Adipocyte (in vitro differentiated cells): ENCODE data around the gene CAPN3.

ENCODE experiments used
- DNase-seq: peaks from one replicate; pipeline ENCODE4 v3.0.0-alpha.2; 2015; ENCODE audit warnings: low read depth
- H3K27me3 ChIP-seq: replicated peaks from 2 replicates; pipeline ENCODE4 v1.7.0; 2013; ENCODE audit warnings: mild to moderate bottlenecking, low read length, moderate library complexity; ENCODE audit not compliant: control insufficient read depth, insufficient read depth
- H3K36me3 ChIP-seq: 2 replicates; pipeline ENCODE4 v1.7.0; 2013; ENCODE audit warnings: low read length, mild to moderate bottlenecking, moderate library complexity; ENCODE audit not compliant: control insufficient read depth, insufficient read depth, severe bottlenecking
- H3K4me1 ChIP-seq: 2 replicates; pipeline ENCODE4 v1.7.0; 2013; ENCODE audit warnings: mild to moderate bottlenecking, low read length, moderate library complexity; ENCODE audit not compliant: control insufficient read depth, insufficient read depth
- H3K4me3 ChIP-seq: 2 replicates; pipeline ENCODE4 v1.7.0; 2013; ENCODE audit warnings: mild to moderate bottlenecking, low read length, moderate library complexity
- H3K9ac ChIP-seq: 2 replicates; pipeline ENCODE4 v1.7.0; 2013; ENCODE audit warnings: mild to moderate bottlenecking, low read length, moderate library complexity
- H3K9me3 ChIP-seq: 2 replicates; pipeline ENCODE4 v1.7.0; 2013; ENCODE audit warnings: mild to moderate bottlenecking, low read length, moderate library complexity; ENCODE audit not compliant: control insufficient read depth

Gene CAPN3

DNA sequence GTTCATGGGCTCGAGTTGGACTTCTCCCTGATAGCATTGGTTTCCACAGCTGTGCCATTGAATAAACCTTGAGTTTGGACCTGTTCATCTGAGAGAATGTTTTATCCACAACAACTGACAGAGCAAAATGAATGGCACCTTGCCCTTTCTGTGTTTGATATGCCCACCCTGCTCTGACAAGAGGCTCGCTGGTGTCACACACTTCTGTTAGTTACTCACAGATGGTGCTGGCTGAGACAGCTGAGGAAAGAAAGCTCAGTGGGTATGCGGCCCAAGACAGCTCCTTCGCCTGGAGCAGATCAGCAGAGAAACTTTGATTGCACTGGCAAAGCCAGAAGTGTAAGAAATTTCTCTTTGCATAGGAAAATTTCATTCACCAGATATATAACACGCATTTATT lies 2.5 kb upstream of the CAPN3 start:
- peaks cover 45% of the 10 kb centered on the region for H3K36me3 ChIP-seq
- H3K9ac ChIP-seq = no peak overlapping the region
- DNase-seq = no peak
- H3K9me3 ChIP-seq = no peaks in the 10 kb centered on the region
- H3K4me1 ChIP-seq = no peaks in the 10 kb centered on the region
- no peak overlapping the region for H3K4me3 ChIP-seq
- H3K27me3 ChIP-seq = no peaks in the 10 kb centered on the region

DNA sequence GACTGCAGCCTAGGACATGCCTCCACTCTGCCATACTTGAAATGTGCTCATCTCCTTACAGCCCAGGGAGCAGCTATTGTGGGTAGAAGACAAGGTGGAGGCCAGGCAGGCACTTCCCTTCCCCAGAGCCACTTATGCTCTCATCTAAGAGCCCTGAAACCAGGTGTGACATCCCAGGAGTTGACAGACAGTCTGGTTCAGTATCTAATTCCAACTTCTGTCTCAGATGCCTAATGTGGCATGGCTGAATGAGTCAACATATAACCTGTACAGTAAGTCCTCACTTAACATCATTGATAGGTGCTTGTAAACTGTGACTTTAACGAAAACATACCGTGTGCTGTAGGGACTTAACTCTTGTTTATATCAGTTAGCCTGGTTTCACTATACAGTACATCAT lies 1.2 kb upstream of the CAPN3 start:
- no peaks in the 10 kb centered on the region for H3K4me1 ChIP-seq
- H3K9ac ChIP-seq = no peak overlapping the region
- no peak overlapping the region for H3K4me3 ChIP-seq
- peaks cover 32% of the 10 kb centered on the region for H3K36me3 ChIP-seq
- no peaks in the 10 kb centered on the region for H3K27me3 ChIP-seq
- H3K9me3 ChIP-seq = no peaks in the 10 kb centered on the region
- no peak for DNase-seq

DNA sequence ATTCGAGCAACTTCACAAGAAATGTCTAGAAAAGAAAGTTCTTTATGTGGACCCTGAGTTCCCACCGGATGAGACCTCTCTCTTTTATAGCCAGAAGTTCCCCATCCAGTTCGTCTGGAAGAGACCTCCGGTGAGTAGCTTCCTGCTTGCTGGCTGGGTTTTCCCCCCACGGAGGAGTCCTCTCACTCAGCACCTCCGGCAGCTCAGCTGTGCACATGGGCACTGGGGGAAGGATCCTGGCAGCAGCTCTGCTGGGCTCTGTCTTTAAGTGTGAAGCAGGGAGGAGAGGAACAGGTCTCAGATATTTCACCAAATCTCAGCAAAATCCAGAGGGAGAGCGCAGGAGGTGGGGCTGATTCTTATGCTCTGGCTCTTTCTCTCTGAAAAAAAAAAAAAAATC lies 684 bp downstream of the CAPN3 start:
- H3K9ac ChIP-seq = no peak overlapping the region
- peaks cover 15% of the 10 kb centered on the region for H3K36me3 ChIP-seq
- H3K27me3 ChIP-seq = no peaks in the 10 kb centered on the region
- no peak for DNase-seq
- no peaks in the 10 kb centered on the region for H3K4me1 ChIP-seq
- H3K9me3 ChIP-seq = no peaks in the 10 kb centered on the region
- no peak overlapping the region for H3K4me3 ChIP-seq

DNA sequence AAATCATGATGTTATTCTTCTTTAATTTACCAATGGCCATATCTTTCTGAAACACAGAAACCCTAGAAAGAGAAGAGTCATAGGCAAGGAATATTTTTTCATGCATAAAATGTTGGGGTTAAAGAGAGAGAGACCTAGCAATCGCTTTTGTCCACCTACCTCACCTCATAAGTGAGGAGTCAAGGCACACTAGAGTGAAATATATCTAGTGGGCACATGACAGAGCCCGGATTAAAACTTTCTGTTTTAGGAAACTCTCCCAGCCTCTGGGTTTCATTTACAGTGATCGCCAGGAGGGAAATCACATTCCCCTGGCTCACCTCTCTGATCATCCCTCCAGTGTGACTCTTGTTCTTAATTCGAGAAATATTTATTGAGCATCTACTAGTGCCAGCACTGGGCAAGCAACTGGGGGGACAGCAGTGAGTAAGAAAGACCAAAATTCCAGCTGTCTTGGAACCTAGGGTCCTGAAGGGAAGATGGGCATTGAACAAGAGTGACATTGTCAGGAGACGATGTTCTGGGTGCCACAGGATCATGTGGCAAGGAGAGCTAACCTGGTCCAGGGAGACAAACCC lies 1.3 kb downstream of the CAPN3 start:
- H3K36me3 ChIP-seq = peaks cover 15% of the 10 kb centered on the region
- no peaks in the 10 kb centered on the region for H3K27me3 ChIP-seq
- no peak overlapping the region for H3K4me3 ChIP-seq
- H3K9me3 ChIP-seq = no peaks in the 10 kb centered on the region
- DNase-seq = no peak
- no peaks in the 10 kb centered on the region for H3K4me1 ChIP-seq
- H3K9ac ChIP-seq = no peak overlapping the region

DNA sequence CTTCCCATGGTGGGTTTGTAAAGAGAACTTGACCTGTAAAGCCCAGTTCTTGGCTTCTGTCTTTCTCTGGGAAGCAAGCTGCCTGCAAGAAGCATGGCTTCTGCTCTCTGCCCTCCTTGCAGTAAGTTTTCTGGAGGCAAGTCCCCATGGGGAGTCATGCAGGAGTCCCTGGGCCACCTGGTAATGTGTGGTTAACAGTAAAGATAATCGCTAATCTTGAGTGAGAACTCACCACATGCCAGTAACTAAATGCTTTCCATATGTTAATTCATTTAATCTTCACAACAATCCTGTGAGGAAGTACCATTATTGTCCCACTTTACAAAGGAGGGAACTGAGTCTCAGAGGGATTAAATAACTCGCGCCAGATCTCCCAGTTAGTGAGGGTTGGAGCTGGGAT lies 4.2 kb downstream of the CAPN3 start:
- Histone ChIP-seq H3K4me3 (no peak overlapping the region), H3K27me3 (no peaks in the 10 kb centered on the region), H3K4me1 (peaks cover 23% of the 10 kb centered on the region), H3K36me3 (peaks cover 4% of the 10 kb centered on the region), H3K9me3 (no peaks in the 10 kb centered on the region), H3K9ac (no peak overlapping the region)
- DNase-seq = no peak

DNA sequence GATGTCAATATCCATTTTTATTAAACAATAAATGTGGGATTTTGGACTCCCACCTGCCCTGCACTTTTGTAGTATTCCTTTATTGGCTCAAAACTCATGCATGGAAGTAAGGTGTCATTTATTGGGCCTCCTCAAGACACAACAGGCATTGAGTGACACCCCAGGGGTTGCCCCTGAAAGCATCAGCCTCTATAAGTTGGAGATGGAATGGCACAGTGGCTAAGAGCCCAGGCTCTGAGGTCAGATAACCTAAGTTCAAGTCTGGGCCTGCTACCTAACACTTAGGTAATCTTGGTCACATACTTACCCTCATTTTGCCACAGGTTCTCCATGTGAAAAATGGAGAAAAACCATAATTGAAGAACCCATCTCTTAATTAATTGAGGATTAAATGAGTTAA lies 4.6 kb downstream of the CAPN3 start:
- H3K4me1 ChIP-seq = peaks cover 25% of the 10 kb centered on the region
- DNase-seq = no peak
- H3K36me3 ChIP-seq = peaks cover 4% of the 10 kb centered on the region
- no peak overlapping the region for H3K4me3 ChIP-seq
- no peaks in the 10 kb centered on the region for H3K9me3 ChIP-seq
- no peaks in the 10 kb centered on the region for H3K27me3 ChIP-seq
- no peak overlapping the region for H3K9ac ChIP-seq

DNA sequence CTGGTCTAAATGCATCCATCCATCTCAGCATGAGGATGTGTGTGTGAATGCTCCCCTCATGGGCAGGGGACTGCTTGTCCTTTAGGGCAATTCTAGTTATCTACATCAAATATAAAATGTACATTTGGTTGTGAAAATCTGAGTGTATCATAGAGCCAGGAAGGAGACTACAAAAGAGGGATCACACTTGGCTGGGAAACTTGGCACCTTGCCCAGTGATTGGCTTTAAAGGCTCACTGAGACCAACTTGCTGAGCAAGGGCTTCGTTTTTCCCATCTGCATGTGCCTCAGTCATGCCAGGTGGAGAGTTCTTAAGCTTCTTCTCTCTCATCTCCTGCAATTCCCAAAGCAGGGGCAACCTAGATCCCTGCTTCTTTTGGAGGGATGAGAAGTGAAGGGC lies 5.2 kb downstream of the CAPN3 start:
- H3K9me3 ChIP-seq = no peaks in the 10 kb centered on the region
- peaks cover 4% of the 10 kb centered on the region for H3K36me3 ChIP-seq
- no peaks in the 10 kb centered on the region for H3K27me3 ChIP-seq
- no peak overlapping the region for H3K9ac ChIP-seq
- peak; percentile 18 for DNase-seq
- peaks cover 31% of the 10 kb centered on the region for H3K4me1 ChIP-seq
- H3K4me3 ChIP-seq = no peak overlapping the region

DNA sequence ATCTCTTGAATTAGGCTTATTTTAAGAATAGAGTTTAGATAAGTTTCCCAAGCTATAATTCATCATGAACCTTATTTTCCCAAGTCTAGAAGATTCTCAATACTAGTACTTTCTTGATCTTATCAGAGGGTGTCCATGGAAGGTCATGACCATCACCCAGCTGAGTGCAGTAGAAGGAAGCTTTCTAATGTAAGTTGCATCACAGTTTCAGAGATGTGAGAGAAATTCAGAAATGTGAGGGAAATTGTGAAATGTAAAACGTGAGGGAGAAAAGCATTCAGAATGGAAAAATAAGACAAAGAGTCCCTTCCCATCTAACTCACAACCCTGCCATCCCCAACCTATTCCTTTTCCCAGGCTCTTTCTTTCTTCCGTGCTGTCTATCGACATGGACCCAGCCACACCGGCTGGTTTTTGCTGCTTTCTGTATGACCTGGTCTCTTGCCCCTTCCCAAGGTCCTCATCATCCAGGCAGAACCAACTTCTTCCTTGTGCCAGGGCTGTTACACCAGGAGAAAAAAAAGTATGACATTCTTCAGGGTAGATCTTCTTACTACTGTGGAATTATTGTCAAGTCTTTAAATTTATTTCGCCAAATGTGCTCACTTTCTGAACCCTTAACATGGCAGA lies 6.7 kb downstream of the CAPN3 start:
- no peak overlapping the region for H3K9ac ChIP-seq
- DNase-seq = no peak
- H3K27me3 ChIP-seq = no peaks in the 10 kb centered on the region
- H3K4me3 ChIP-seq = no peak overlapping the region
- H3K4me1 ChIP-seq = peaks cover 42% of the 10 kb centered on the region
- no peaks in the 10 kb centered on the region for H3K36me3 ChIP-seq
- H3K9me3 ChIP-seq = no peaks in the 10 kb centered on the region

DNA sequence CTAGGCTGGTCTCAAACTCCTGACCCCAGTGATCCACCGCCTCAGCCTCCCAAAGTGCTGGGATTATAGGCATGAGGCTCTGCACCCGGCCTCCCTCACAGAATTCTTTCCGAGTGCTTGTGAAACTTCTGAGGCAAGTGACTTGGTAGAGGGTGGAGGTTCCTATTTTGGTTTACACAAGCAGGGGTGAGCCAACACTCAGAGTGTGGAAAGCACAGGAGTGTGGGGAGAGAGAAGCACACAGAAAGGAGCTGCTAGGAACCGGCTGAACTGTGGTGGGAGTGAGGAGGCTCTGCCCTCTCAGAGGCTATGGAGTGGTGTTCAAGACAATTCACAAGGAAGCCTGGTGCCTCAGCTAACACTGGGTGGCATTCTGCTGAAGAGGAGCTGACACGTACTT lies 7.7 kb downstream of the CAPN3 start:
- H3K9ac ChIP-seq = no peak overlapping the region
- peaks cover 42% of the 10 kb centered on the region for H3K4me1 ChIP-seq
- H3K27me3 ChIP-seq = no peaks in the 10 kb centered on the region
- H3K4me3 ChIP-seq = no peak overlapping the region
- peaks cover 2% of the 10 kb centered on the region for H3K36me3 ChIP-seq
- DNase-seq = no peak
- no peaks in the 10 kb centered on the region for H3K9me3 ChIP-seq

DNA sequence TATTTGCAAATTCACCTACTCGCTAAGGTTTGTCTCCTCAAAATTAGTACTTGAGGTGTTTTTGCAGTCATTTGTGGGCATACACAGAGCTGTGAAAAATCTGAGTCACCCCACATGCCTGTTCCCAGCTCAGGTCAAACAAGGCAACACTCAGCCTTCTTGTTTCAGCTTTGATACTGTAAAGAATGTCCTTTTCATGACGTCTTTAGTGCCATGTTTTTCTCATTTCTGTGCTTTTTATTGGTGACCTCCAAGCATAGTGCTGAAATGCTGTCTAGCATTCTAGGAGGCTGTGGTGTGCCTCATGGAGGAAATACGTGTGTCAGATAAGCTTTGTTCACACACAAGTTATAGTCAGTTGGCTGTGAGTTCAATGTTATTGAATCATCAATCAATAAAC lies 8.8 kb downstream of the CAPN3 start:
- H3K4me3 ChIP-seq = no peak overlapping the region
- peaks cover 42% of the 10 kb centered on the region for H3K4me1 ChIP-seq
- DNase-seq = no peak
- H3K9ac ChIP-seq = no peak overlapping the region
- H3K36me3 ChIP-seq = peaks cover 4% of the 10 kb centered on the region
- no peaks in the 10 kb centered on the region for H3K27me3 ChIP-seq
- no peaks in the 10 kb centered on the region for H3K9me3 ChIP-seq

DNA sequence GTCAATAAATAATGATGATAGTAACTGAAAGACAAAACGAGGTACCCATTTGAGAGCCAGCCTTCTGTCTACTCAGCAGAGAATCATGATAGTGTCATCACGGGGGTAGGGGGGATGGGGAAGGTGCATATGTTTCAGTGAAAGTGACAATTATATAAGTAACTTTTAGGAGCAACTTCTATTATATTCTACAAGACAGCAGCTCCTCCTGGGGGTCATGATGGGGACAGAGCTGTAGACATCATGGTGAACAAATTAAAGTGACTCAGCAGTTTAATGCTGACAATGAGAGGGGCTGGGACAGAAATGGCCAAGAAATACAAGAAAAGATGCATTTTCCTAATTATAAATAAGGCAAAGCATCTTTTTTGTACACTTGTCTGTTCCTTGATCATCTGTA lies 11.8 kb downstream of the CAPN3 start:
- no peak overlapping the region for H3K4me3 ChIP-seq
- H3K36me3 ChIP-seq = peaks cover 4% of the 10 kb centered on the region
- peak; percentile 24 for DNase-seq
- peaks cover 45% of the 10 kb centered on the region for H3K4me1 ChIP-seq
- no peaks in the 10 kb centered on the region for H3K27me3 ChIP-seq
- H3K9ac ChIP-seq = no peak overlapping the region
- no peaks in the 10 kb centered on the region for H3K9me3 ChIP-seq

DNA sequence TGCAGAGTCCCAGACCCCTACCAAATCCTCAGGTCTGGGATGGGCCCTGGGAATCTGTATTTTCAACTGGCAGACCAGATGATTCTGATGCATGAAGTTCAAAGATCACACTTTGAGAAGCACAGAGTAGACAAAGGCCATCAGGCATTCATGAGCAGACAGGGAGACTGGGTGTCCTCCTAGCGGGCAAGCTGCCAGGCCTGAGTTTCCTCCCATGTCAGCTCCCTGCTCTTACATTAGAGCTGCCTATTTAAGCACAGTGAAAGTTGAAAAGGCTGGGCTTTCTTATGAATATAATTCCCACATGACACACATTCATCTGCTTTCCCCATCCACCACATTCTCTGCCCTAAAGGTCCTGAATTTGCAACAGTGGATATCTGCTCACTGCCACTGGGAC lies 14.0 kb downstream of the CAPN3 start:
- H3K4me1 ChIP-seq = peaks cover 24% of the 10 kb centered on the region
- DNase-seq = no peak
- H3K9me3 ChIP-seq = no peaks in the 10 kb centered on the region
- H3K4me3 ChIP-seq = no peak overlapping the region
- no peak overlapping the region for H3K9ac ChIP-seq
- no peaks in the 10 kb centered on the region for H3K27me3 ChIP-seq
- H3K36me3 ChIP-seq = peaks cover 4% of the 10 kb centered on the region
